ENCODE results near the gene STYXL2.
A peak's percentile ranks its signal among the peaks of the same experiment; 100 is the strongest.

STYXL2 gene

DNA sequence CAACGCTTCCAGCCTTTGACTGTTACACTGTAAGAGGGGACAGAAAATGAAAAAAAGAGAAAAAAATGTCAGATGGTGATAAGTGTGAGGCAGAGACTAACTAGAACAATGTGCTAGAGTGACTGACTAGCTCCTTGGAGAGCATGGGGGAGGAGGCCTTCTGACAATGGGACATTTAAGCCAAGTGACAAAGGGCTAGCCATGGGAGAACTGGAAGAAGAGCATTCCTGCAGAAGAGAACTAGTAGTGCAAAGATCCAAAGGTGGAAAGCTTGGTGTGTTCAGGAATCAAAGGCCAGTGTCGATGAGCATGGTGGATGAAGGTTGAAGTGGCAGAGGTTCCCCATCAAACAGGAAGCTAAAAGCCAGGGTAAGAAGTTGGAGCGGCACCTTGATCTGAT, 25.8 kb downstream of the STYXL2 start:
- peaks cover 25% of the 10 kb centered on the region for H3K27me3 Mint-ChIP-seq (ENCODE audit: low read depth, poor library complexity)
- no peak for DNase-seq
- no peak overlapping the region for H3K27ac Mint-ChIP-seq
- no peak overlapping the region for H3K4me3 Mint-ChIP-seq
- peaks cover 31% of the 10 kb centered on the region for H3K4me1 Mint-ChIP-seq
- no peaks in the 10 kb centered on the region for H3K9me3 Mint-ChIP-seq
- peaks cover 4% of the 10 kb centered on the region for H3K36me3 Mint-ChIP-seq (ENCODE audit: low read depth)
- TF ChIP-seq, protein P1, sequence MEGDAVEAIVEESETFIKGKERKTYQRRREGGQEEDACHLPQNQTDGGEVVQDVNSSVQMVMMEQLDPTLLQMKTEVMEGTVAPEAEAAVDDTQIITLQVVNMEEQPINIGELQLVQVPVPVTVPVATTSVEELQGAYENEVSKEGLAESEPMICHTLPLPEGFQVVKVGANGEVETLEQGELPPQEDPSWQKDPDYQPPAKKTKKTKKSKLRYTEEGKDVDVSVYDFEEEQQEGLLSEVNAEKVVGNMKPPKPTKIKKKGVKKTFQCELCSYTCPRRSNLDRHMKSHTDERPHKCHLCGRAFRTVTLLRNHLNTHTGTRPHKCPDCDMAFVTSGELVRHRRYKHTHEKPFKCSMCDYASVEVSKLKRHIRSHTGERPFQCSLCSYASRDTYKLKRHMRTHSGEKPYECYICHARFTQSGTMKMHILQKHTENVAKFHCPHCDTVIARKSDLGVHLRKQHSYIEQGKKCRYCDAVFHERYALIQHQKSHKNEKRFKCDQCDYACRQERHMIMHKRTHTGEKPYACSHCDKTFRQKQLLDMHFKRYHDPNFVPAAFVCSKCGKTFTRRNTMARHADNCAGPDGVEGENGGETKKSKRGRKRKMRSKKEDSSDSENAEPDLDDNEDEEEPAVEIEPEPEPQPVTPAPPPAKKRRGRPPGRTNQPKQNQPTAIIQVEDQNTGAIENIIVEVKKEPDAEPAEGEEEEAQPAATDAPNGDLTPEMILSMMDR (IDR thresholded peaks at IDR 0.05): no peak

DNA sequence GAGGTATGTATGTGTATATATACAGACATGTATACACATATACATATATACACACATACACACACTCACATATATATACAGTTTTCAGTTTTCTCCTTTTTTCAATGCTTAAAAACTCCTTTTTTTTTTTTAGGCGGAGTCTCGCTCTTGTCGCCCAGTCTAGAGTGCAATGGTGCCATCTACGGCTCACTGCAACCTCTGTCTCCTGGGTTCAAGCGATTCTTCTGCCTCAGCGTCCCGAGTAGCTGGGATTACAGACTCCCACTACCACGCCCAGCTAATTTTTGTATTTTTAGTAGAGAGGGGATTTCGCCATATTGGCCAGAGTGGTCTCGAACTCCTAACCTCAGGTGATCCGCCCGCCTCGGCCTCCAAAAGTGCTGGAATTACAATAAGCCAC, 27.0 kb downstream of the STYXL2 start:
- no peaks in the 10 kb centered on the region for H3K9me3 Mint-ChIP-seq
- H3K27ac Mint-ChIP-seq: no peak overlapping the region
- peaks cover 4% of the 10 kb centered on the region for H3K36me3 Mint-ChIP-seq (ENCODE audit: low read depth)
- TF ChIP-seq, protein P1 (IDR thresholded peaks at IDR 0.05): no peak
- H3K27me3 Mint-ChIP-seq (ENCODE audit: low read depth, poor library complexity): peaks cover 25% of the 10 kb centered on the region
- peaks cover 27% of the 10 kb centered on the region for H3K4me1 Mint-ChIP-seq
- DNase-seq: no peak
- peak overlapping the region; percentile 85 for H3K4me3 Mint-ChIP-seq

DNA sequence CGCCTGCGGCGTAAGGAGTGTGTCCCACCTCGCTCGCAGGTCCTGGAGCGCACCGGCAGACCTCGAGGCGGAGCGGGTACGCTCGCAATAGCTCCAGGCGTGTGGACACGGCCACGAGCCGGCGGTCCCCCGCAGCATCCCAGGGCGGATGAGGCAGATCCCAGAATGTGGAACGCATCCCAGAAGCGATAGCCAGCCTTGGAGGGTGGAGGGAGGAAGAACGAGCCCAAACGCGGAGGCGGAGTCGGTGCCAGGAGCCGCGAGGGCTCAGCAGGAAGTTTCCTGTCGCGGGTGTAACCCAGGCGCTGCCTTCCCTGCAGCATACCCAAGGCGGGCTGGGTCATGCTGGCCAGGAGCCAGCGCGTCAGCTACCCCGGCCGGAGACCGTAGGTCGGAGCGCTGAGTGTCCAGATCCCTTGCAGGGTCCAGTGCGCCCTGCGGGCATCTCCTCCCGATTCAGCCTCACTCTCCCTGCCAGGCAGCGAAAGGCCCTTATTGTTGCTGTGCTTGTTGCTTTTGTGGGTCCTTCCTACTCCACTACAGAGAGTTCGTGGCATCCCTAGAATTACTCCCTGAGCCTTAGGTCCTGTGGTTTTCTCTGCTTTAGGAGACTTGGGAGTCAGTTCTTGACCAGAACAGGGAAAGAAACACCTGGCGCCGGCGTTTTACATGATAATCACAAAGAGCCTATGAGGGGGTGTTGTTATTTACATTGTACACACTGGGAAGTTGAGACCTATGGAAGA, 27.7 kb downstream of the STYXL2 start:
- Mint-ChIP-seq H3K4me3 (peak overlapping the region; percentile 85), H3K36me3 (ENCODE audit: low read depth) (peaks cover 4% of the 10 kb centered on the region), H3K4me1 (peaks cover 27% of the 10 kb centered on the region), H3K9me3 (no peaks in the 10 kb centered on the region), H3K27ac (peak overlapping the region; percentile 15), H3K27me3 (ENCODE audit: low read depth, poor library complexity) (peaks cover 28% of the 10 kb centered on the region)
- TF ChIP-seq, protein P1 (IDR thresholded peaks at IDR 0.05): no peak
- peak; percentile 64 for DNase-seq

DNA sequence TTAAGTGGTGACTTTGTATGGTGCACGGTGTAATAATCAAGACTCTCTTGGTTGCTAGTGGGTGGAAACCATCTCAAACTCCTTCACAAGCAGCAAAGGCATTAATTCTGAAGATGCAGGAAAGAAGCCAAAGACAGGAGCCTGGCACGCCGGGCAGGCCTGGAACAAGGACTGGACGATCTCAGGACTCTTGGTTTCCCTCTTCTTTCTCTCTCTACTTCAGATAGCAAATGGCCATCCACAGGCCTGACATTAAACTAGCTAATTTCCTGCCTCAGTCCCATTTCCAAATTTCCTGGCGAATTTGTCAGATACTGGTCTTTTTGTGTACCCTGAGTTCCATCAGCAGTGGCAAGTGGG, 28.2 kb downstream of the STYXL2 start:
- no peaks in the 10 kb centered on the region for H3K9me3 Mint-ChIP-seq
- H3K4me1 Mint-ChIP-seq: peaks cover 27% of the 10 kb centered on the region
- peaks cover 28% of the 10 kb centered on the region for H3K27me3 Mint-ChIP-seq (ENCODE audit: low read depth, poor library complexity)
- no peak for DNase-seq
- TF ChIP-seq, protein P1 (IDR thresholded peaks at IDR 0.05): no peak
- H3K27ac Mint-ChIP-seq: no peak overlapping the region
- peaks cover 4% of the 10 kb centered on the region for H3K36me3 Mint-ChIP-seq (ENCODE audit: low read depth)
- H3K4me3 Mint-ChIP-seq: peak overlapping the region; percentile 85

DNA sequence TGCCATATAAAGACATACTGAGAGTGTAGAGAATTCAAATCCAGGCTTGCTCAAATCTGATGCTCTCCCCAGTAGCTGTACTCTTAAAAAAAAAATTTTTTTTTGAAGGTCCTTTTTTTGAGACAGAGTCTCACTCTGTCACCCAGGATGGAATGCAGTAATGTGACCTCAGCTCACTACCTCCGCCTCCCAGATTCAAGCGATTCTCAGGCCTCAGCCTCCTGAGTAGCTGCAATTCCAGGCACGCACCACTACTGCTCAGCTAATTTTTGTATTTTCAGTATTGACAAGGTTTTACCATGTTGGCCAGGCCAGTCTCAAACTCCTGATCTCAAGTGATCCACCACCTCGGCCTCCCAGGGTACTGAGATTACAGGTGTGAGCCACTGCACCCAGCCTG, 28.7 kb downstream of the STYXL2 start:
- H3K27ac Mint-ChIP-seq: no peak overlapping the region
- peaks cover 31% of the 10 kb centered on the region for H3K27me3 Mint-ChIP-seq (ENCODE audit: low read depth, poor library complexity)
- no peak overlapping the region for H3K4me3 Mint-ChIP-seq
- peaks cover 4% of the 10 kb centered on the region for H3K36me3 Mint-ChIP-seq (ENCODE audit: low read depth)
- DNase-seq: no peak
- H3K4me1 Mint-ChIP-seq: peaks cover 27% of the 10 kb centered on the region
- TF ChIP-seq, protein P1 (IDR thresholded peaks at IDR 0.05): no peak
- no peaks in the 10 kb centered on the region for H3K9me3 Mint-ChIP-seq

DNA sequence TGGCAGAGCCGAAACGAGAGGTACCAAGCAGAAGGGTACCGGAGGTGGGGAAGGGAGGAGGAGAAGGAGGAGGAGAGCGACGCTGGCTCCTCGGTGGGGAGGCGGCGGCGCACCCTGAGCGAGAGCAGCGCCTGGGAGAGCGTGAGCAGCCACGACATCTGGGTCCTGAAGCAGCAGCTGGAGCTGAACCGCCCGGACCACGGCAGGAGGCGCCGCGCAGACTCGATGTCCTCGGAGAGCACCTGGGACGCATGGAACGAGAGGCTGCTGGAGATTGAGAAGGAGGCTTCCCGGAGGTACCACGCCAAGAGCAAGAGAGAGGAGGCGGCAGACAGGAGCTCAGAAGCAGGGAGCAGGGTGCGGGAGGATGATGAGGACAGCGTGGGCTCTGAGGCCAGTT, 32.4 kb downstream of the STYXL2 start:
- Mint-ChIP-seq H3K4me3 (no peak overlapping the region), H3K36me3 (ENCODE audit: low read depth) (peaks cover 4% of the 10 kb centered on the region), H3K9me3 (no peaks in the 10 kb centered on the region), H3K27me3 (ENCODE audit: low read depth, poor library complexity) (peaks cover 22% of the 10 kb centered on the region), H3K4me1 (peaks cover 22% of the 10 kb centered on the region), H3K27ac (no peak overlapping the region)
- DNase-seq: no peak
- TF ChIP-seq, protein P1 (IDR thresholded peaks at IDR 0.05): no peak

All from nephron progenitor cell (in vitro differentiated cells).